IPS-NIHi7 (cell line): ENCODE data around the gene APIP.

Experiments used
- DNase-seq: peaks from one replicate; pipeline ENCODE4 v3.0.0; 2012; ENCODE audit warnings: mixed read lengths; ENCODE audit errors: extremely low spot score

APIP gene

GRCh38 chr11:34843271-34843670 lies 72.9 kb downstream of the APIP start:
- no peak for DNase-seq

GRCh38 chr11:34840736-34841386 lies 75.3 kb downstream of the APIP start:
- DNase-seq = peak; percentile 70

GRCh38 chr11:34839969-34840368 lies 76.2 kb downstream of the APIP start:
- no peak for DNase-seq

GRCh38 chr11:34836958-34837856 lies 79.0 kb downstream of the APIP start:
- DNase-seq = no peak

GRCh38 chr11:34833602-34834001 lies 82.6 kb downstream of the APIP start:
- no peak for DNase-seq
